Fibroblast of lung (primary cell): Measurements from ENCODE around the gene TNFRSF18. TPM values are rescaled to one million over a fixed set of nuclear protein-coding genes. Genes with fewer than 3 reads are reported as not detected.

Experiments used
- DNase-seq, 2 donors: peaks; one replicate each; pipeline versions ENCODE4 v3.0.0 to v3.0.0-alpha.2; 2010; ENCODE audit warnings: low read depth in 2 of 2
- H2AFZ ChIP-seq: 2 replicates; pipeline ENCODE4 v1.5.1; 2012; ENCODE audit warnings: low read length, control low read depth, inconsistent platforms
- H3K27ac ChIP-seq: 2 replicates; pipeline ENCODE4 v1.5.1; 2011; ENCODE audit warnings: low read length, control low read depth; ENCODE audit not compliant: insufficient read depth
- H3K27me3 ChIP-seq: 2 replicates; pipeline ENCODE4 v1.5.1; 2011; ENCODE audit warnings: mild to moderate bottlenecking, low read length; ENCODE audit not compliant: control insufficient read depth, insufficient read depth
- H3K36me3 ChIP-seq: 2 replicates; pipeline ENCODE4 v1.5.1; 2011; ENCODE audit warnings: low read length; ENCODE audit not compliant: control insufficient read depth, insufficient read depth
- H3K4me1 ChIP-seq: 2 replicates; pipeline ENCODE4 v1.5.1; 2011; ENCODE audit warnings: low read length; ENCODE audit not compliant: control insufficient read depth, insufficient read depth; ENCODE audit errors: extremely low read depth
- H3K4me2 ChIP-seq: 2 replicates; pipeline ENCODE4 v1.5.1; 2011; ENCODE audit warnings: low read length, control low read depth; ENCODE audit not compliant: insufficient read depth; ENCODE audit errors: extremely low read depth
- H3K4me3 ChIP-seq, 4 experiments: fragments of 200-600 bp in 1 of 4; sonication (generic) in 1 of 4; replicated peaks in 1 of 4; 2 replicates each; pipeline ENCODE4 v1.5.1; 2011 to 2016; ENCODE audit warnings: low read length in 4 of 4, low read depth in 3 of 4, mild to moderate bottlenecking in 3 of 4, control low read depth in 2 of 4, inconsistent platforms in 1 of 4, mixed read lengths in 1 of 4; ENCODE audit not compliant: insufficient read depth in 1 of 4; ENCODE audit errors: control extremely low read depth in 1 of 4
- H3K79me2 ChIP-seq: 2 replicates; pipeline ENCODE4 v1.5.1; 2012; ENCODE audit warnings: mild to moderate bottlenecking, low read length, inconsistent platforms; ENCODE audit not compliant: control insufficient read depth, insufficient read depth
- H3K9ac ChIP-seq: 2 replicates; pipeline ENCODE4 v1.5.1; 2011; ENCODE audit warnings: mild to moderate bottlenecking, low read length, control low read depth; ENCODE audit not compliant: insufficient read depth
- H3K9me3 ChIP-seq: 2 replicates; pipeline ENCODE4 v1.5.1; 2012; ENCODE audit warnings: low read depth, low read length; ENCODE audit not compliant: control insufficient read depth, insufficient read depth
- H4K20me1 ChIP-seq: 2 replicates; pipeline ENCODE4 v1.5.1; 2011; ENCODE audit warnings: low read length; ENCODE audit not compliant: control insufficient read depth, insufficient read depth; ENCODE audit errors: extremely low read depth
- EZH2 ChIP-seq: IDR thresholded peaks from 2 replicates; pipeline ENCODE4 v1.5.1; 2012; ENCODE audit warnings: low read length, control low read depth, mild to moderate bottlenecking; ENCODE audit errors: missing control alignments
- polyA plus RNA-seq, 2 donors: library from polyadenylated mRNA; depleted of rRNA in 1 of 2; stranded (reverse) in 1 of 2; unstranded in 1 of 2; fragments of >200 nt; gene quantifications; 2 replicates each; pipeline ENCODE4 v1.2.1, GENCODE V29; 2011 to 2012; ENCODE audit warnings: missing spikeins in 1 of 2
- total RNA-seq: library from RNA; depleted of rRNA; stranded (reverse); fragments of >200 nt; gene quantifications from 2 replicates; pipeline ENCODE4 v1.2.1, GENCODE V29; 2014
- TF ChIP-seq, protein P1 (sequence below), 2 donors: IDR thresholded peaks in 1 of 2; conservative IDR thresholded peaks in 1 of 2; 1 replicate in 1 of 2; 2 replicates in 1 of 2; pipeline ENCODE4 v1.5.1; 2011 to 2012; ENCODE audit warnings: low read length in 2 of 2, control low read depth in 1 of 2, inconsistent platforms in 1 of 2, low read depth in 1 of 2, mild to moderate bottlenecking in 1 of 2

Gene TNFRSF18
- total and polyA plus RNA-seq, 2 donors (not counting 1 experiment from before 2014, with no cell fraction given), result 1.3 TPM; not detected in 1

GRCh38 chr1:1175221-1176062 lies 30.9 kb downstream of the TNFRSF18 start:
- H3K36me3 ChIP-seq, result no peaks in the 10 kb centered on the region
- H4K20me1 ChIP-seq, result no peaks in the 10 kb centered on the region
- DNase-seq, result no peak
- no peaks in the 10 kb centered on the region for H3K9me3 ChIP-seq
- no peaks in the 10 kb centered on the region for H3K4me1 ChIP-seq
- no peak overlapping the region for H3K4me2 ChIP-seq
- no peaks in the 10 kb centered on the region for H3K79me2 ChIP-seq
- peaks cover 26% of the 10 kb centered on the region for H3K27me3 ChIP-seq
- H2AFZ ChIP-seq, result no peak overlapping the region
- TF ChIP-seq, protein P1, sequence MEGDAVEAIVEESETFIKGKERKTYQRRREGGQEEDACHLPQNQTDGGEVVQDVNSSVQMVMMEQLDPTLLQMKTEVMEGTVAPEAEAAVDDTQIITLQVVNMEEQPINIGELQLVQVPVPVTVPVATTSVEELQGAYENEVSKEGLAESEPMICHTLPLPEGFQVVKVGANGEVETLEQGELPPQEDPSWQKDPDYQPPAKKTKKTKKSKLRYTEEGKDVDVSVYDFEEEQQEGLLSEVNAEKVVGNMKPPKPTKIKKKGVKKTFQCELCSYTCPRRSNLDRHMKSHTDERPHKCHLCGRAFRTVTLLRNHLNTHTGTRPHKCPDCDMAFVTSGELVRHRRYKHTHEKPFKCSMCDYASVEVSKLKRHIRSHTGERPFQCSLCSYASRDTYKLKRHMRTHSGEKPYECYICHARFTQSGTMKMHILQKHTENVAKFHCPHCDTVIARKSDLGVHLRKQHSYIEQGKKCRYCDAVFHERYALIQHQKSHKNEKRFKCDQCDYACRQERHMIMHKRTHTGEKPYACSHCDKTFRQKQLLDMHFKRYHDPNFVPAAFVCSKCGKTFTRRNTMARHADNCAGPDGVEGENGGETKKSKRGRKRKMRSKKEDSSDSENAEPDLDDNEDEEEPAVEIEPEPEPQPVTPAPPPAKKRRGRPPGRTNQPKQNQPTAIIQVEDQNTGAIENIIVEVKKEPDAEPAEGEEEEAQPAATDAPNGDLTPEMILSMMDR (conservative IDR thresholded peaks at IDR 0.05 in 1 of 2, IDR thresholded peaks at IDR 0.05 in 1 of 2; ENCODE audit: low read depth in 1 of 2, low read length in 2 of 2), result no peak
- no peak for TF ChIP-seq EZH2
- no peak overlapping the region for H3K4me3 ChIP-seq
- H3K27ac ChIP-seq, result no peak overlapping the region
- no peak overlapping the region for H3K9ac ChIP-seq

- Histone ChIP-seq H3K27ac (no peak within 1 kb of the TSS), H3K4me3 (no peak within 1 kb of the TSS), H2AFZ (no peak within 1 kb of the TSS), H3K36me3 (no peaks in the 10 kb centered on the region), H3K9ac (no peak within 1 kb of the TSS), H3K79me2 (no peaks in the 10 kb centered on the region), H3K9me3 (no peaks in the 10 kb centered on the region), H3K27me3 (peaks cover 25% of the 10 kb centered on the region), H4K20me1 (no peaks in the 10 kb centered on the region), H3K4me1 (no peaks in the 10 kb centered on the region), H3K4me2 (no peak within 1 kb of the TSS)
- TF ChIP-seq EZH2, result peak; percentile 47
- TF ChIP-seq, protein P1 (conservative IDR thresholded peaks at IDR 0.05 in 1 of 2, IDR thresholded peaks at IDR 0.05 in 1 of 2; ENCODE audit: low read depth in 1 of 2, low read length in 2 of 2), result no peak
- DNase-seq, result no peak
These were observed 32.5 kb downstream of the TNFRSF18 start, which contains the start of gene TTLL10 for GRCh38 chr1:1173793-1174415. TSS of gene TTLL10 (plus strand) at chr1:1173880. CDS start at chr1:1179216, 5,336 bp downstream.

DNA sequence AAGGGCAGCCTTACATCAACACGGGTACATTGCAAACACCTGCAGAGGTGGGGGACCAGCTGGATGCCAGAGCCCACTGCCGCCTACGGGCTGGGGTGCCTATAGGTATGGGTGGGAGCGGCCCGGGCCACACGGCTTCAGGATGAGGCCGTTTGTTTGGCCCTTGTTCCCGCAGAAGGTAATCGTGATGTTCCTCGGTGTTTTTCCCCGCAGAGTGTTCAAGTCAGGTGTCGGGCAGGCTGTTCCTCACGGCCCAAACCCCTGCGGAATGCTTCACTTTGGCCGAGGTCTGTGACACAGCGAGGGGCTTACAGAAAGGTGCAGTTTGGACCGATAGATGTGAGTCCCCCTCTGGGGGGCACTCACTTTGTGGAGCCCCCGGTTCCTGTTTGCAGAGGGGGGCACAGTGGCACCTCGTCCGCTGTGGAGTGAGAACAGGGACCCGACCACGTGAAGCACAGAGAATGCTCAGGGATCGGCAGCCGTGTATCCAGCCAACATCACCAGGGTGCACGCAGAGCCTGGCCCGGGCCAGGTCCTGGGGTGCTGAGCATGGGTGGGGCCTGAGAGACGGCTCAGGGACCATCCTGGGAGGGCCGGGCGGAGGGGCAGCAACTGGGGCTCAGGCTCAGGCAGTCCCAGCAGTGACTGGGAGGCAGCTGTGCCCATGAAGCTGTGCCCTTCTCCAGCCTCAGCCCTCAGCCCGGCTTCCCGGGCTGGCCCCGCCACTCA lies 33.2 kb downstream of the TNFRSF18 start:
- TF ChIP-seq, protein P1 (conservative IDR thresholded peaks at IDR 0.05 in 1 of 2, IDR thresholded peaks at IDR 0.05 in 1 of 2; ENCODE audit: low read depth in 1 of 2, low read length in 2 of 2), result no peak
- peak; percentile 76 for TF ChIP-seq EZH2
- Histone ChIP-seq H3K4me3 (no peak overlapping the region), H3K4me2 (no peak overlapping the region), H3K27ac (no peak overlapping the region), H3K27me3 (peaks cover 25% of the 10 kb centered on the region), H3K9me3 (no peaks in the 10 kb centered on the region), H3K36me3 (no peaks in the 10 kb centered on the region), H3K4me1 (no peaks in the 10 kb centered on the region), H2AFZ (no peak overlapping the region), H3K9ac (no peak overlapping the region), H3K79me2 (no peaks in the 10 kb centered on the region), H4K20me1 (no peaks in the 10 kb centered on the region)
- no peak for DNase-seq
